Heart right ventricle (tissue), 16 donors: ENCODE results near the gene ELF5. TPM values are rescaled to one million over a fixed set of nuclear protein-coding genes. Genes with fewer than 3 reads are reported as not detected.
A peak's percentile ranks its signal among the peaks of the same experiment; 100 is the strongest.

Experiments used
- ATAC-seq, 8 donors: fragments of 200-7000 bp; cut with Tn5 transposase; one replicate each; pipeline ENCODE4 v1.9.1; 2020; ENCODE audit warnings: mild to moderate bottlenecking in 8 of 8, moderate library complexity in 8 of 8, moderate number of reproducible peaks in 1 of 8
- DNase-seq, 2 donors: peaks; one replicate each; pipeline ENCODE4 v3.0.0-alpha.2; 2020
- H3K27ac ChIP-seq, 10 donors: fragments of 200-600 bp; sonication (generic) in 2 of 10; one replicate each; pipeline versions ENCODE4 v1.5.0 to v1.8.0; 2020 to 2022; ENCODE audit warnings: mild to moderate bottlenecking in 3 of 10
- H3K27me3 ChIP-seq, 7 donors: fragments of 200-600 bp; one replicate each; pipeline ENCODE4 v1.8.0; 2021 to 2022; ENCODE audit warnings: mild to moderate bottlenecking in 2 of 7
- H3K36me3 ChIP-seq, 9 donors: fragments of 200-600 bp; sonication (generic) in 1 of 9; one replicate each; pipeline versions ENCODE4 v1.5.0 to v1.8.0; 2020 to 2022; ENCODE audit warnings: mild to moderate bottlenecking in 2 of 9
- H3K4me1 ChIP-seq, 9 donors: fragments of 200-600 bp; sonication (generic) in 1 of 9; one replicate each; pipeline versions ENCODE4 v1.5.0 to v1.8.0; 2020 to 2022; ENCODE audit warnings: mild to moderate bottlenecking in 4 of 9
- H3K4me3 ChIP-seq, 10 donors: fragments of 200-600 bp; sonication (generic) in 2 of 10; one replicate each; pipeline versions ENCODE4 v1.5.0 to v1.8.0; 2020 to 2022; ENCODE audit warnings: mild to moderate bottlenecking in 7 of 10, moderate library complexity in 2 of 10
- H3K9me3 ChIP-seq, 11 donors: fragments of 200-600 bp in 10 of 11; sonication (generic) in 2 of 11; one replicate each; pipeline versions ENCODE4 v1.5.0 to v1.8.0; 2013 to 2022; ENCODE audit warnings: mild to moderate bottlenecking in 2 of 11, control low read depth in 1 of 11, moderate library complexity in 1 of 11
- WGBS, 2 donors: extraction: QIAGEN DNeasy Blood & Tissue Kit; methylation state at CpG; one replicate each; pipeline ENCODE4 v1.1.7; 2013; ENCODE audit warnings: inconsistent platforms in 1 of 2; 5-methylcytosine and 5-hydroxymethylcytosine counted together
- intact Hi-C, 10 donors: fragments of 100-400 bp; cut with DNase I; formaldehyde crosslinking; loops; one replicate each; pipeline versions ENCODE4 v1.11.1 to v1.14.2; 2022
- polyA plus RNA-seq, 2 donors: library from polyadenylated mRNA; stranded (reverse); fragments of 200-250 nt; gene quantifications; one replicate each; pipeline ENCODE4 v1.2.3, GENCODE V29; 2013
- total RNA-seq, 10 donors: library from RNA; stranded (reverse); fragmentation: NEBNext Ultra II Directional in 3 of 10; extraction: Animal tissue kit (Norgen Biotek cat#: 25700) in 3 of 10; gene quantifications; one replicate each; pipeline versions ENCODE4 v1.2.1 to v1.2.4, GENCODE V29; 2021 to 2023
- TF ChIP-seq, protein P1 (sequence below), 9 donors: fragments of 200-600 bp; sonication (generic) in 2 of 9; IDR thresholded peaks; one replicate each; pipeline versions ENCODE4 v1.5.0 to v1.8.0; 2021 to 2022; ENCODE audit warnings: antibody characterized with exemption in 9 of 9, mild to moderate bottlenecking in 5 of 9, moderate library complexity in 1 of 9
- donor health status: Arrhythmogenic right ventricular cardiomyopathy.
- donor health status: ischemic (EF 13 %, LVEDD 7.1; RV severe dilation, severe dysfunction).
- donor health status: healthy with polysubstance abuse.
- donor health status: DM: no; HTN: yes; CAD: no.
- donor health status: DM: no; HTN: no; CAD: no.
- donor health status: ischemic (EF 25% LVEDD 6.9; RV normal size, moderate dysfunction).
- donor health status: ischemic (EF 25% LVEDD 5.7; RV mildly dilated, moderate dysfunction).
- donor health status: healthy.
- donor health status: DM: yes; HTN: yes; CAD: no.
- donor health status: Ischemic cardiomyopathy.
- donor health status: ischemic (EF 35%, LVEDD 5.7; RV mildly dilated, moderate dysfunction).
- donor health status: nonischemic (EF 11% LVEDD 7.7; RV severe dilation, severe dysfunction).
- donor health status: DM: yes; HTN: yes; CAD: no.
- donor health status: PGD.
- donor health status: ischemic (EF 29% LVEDD 5.4; RV normal size, mild dysfunction).
- donor health status: nonischemic (EF 23%, LVEDD 6.1; RV moderate dilation, normal function).

Gene ELF5
- total and polyA plus RNA-seq, 12 donors = not detected

DNA sequence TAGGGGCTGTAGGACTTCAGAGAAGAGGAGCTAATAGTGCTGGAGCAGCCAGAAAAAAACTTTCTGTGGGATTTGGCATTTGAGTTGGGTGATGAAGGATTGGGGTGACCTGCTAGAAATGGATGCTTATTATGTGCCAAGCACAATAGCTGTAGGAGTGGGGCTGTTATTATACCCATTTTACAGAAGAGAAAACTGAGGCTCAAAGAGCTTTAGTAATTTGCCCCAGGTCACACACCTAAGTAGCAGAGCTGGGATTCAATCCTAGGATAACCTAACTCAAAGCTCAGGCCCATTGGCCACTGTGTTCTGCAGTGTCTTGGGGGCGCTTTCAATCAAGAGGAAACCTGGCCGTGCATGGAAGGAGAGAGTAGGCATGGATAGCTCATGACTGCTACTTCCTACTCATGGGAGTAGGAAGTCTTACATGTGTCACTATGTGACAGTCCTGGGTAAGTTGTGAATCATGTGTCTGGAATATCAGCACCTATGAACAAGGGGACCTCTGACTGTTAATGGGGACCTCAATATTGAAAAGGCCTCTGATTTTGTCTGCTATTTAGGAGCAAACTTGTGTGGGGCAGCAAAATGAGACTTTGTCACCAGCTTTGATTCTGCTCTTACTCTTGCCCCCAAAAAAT lies 6.1 kb upstream of the ELF5 start:
- Histone ChIP-seq H3K27me3 (peaks cover 0 to 10% (median 3%) of the 10 kb centered on the region in 7 donors), H3K9me3 (no peaks in the 10 kb centered on the region), H3K4me3 (no peak overlapping the region), H3K4me1 (no peaks in the 10 kb centered on the region), H3K27ac (no peak overlapping the region), H3K36me3 (no peaks in the 10 kb centered on the region)
- TF ChIP-seq, protein P1, sequence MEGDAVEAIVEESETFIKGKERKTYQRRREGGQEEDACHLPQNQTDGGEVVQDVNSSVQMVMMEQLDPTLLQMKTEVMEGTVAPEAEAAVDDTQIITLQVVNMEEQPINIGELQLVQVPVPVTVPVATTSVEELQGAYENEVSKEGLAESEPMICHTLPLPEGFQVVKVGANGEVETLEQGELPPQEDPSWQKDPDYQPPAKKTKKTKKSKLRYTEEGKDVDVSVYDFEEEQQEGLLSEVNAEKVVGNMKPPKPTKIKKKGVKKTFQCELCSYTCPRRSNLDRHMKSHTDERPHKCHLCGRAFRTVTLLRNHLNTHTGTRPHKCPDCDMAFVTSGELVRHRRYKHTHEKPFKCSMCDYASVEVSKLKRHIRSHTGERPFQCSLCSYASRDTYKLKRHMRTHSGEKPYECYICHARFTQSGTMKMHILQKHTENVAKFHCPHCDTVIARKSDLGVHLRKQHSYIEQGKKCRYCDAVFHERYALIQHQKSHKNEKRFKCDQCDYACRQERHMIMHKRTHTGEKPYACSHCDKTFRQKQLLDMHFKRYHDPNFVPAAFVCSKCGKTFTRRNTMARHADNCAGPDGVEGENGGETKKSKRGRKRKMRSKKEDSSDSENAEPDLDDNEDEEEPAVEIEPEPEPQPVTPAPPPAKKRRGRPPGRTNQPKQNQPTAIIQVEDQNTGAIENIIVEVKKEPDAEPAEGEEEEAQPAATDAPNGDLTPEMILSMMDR (IDR thresholded peaks at IDR 0.05) = no peak
- DNase-seq (no peak), ATAC-seq (no peak)
- intact Hi-C loops = loop anchor here in 2 of 10 donors (10.0 kb wide), 2 partner anchors 375 to 875 kb away; no protein-coding TSS in a partner anchor
- 80 to 84% methylated on average over 2 of the region's 2 CpGs for WGBS, 2 donors

DNA sequence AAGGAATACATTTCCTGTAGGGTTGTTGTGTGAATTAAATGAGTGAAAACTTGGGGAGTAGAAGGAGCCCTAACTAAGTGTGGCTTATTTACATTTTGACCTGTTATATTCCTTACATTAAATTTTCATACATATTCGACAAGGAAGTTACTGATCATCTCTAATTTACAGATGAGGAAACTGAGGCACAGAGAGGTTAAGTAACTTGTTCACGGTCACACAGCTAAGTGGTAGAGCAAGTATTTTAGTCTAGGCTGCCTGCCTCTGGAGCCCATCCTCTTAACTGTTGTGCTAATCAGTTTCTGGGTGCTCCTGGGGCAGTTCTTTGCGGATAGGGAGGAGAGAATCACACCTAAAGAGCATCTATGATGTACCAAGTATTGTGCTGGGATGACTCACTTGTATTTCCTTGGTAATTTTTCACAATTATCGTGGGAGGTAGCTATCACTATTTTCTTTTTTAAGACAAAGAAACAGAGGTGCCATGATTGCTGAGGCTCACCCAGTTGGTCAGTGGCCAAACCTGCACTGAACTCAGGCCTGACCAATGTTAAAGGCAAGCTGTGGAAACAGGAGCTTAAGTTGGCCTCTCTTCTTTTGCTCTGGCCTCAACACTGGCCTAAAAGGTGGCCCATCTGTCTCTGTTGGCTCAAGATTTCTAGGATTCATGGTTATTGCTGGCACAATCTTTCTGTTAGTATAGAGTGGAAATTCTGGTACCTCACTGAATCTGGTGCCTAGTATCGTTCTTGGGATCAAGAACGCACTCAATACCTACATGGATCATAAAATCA lies 2.9 kb upstream of the ELF5 start:
- WGBS, 2 donors = 85 to 88% methylated on average over 6 of the region's 6 CpGs
- ATAC-seq (no peak), DNase-seq (no peak)
- no peaks in the 10 kb centered on the region for H3K9me3 ChIP-seq
- no peak overlapping the region for H3K27ac ChIP-seq
- TF ChIP-seq, protein P1 (IDR thresholded peaks at IDR 0.05) = no peak
- intact Hi-C loops = loop anchor here in 2 of 10 donors (10.0 kb wide), 2 partner anchors 378 to 878 kb away; no protein-coding TSS in a partner anchor
- no peaks in the 10 kb centered on the region for H3K4me1 ChIP-seq
- no peak overlapping the region for H3K4me3 ChIP-seq
- no peaks in the 10 kb centered on the region for H3K36me3 ChIP-seq
- H3K27me3 ChIP-seq = peaks cover 0 to 5% (median 0%) of the 10 kb centered on the region in 7 donors

DNA sequence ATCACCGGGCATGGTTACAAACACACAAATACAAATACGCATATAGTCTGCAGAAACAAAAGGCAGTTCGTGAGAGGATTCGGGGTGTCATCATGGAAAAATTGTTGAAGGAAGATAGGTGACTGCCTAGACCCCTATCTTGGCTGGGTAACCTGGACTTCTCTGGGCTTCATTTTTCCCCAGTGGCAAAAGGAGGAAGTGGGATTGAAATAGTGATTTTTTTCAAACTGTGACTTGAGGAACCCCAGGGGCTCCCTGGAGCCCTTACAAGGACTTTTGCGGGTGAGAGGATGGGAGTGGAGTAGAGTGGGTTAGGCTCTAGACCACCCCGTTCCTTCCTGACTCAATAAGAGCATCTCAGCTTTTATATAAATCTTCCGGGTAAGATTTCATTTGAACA lies 1.0 kb upstream of the ELF5 start:
- no peak for ATAC-seq
- no peaks in the 10 kb centered on the region for H3K36me3 ChIP-seq
- no peaks in the 10 kb centered on the region for H3K9me3 ChIP-seq
- H3K4me1 ChIP-seq = peaks cover 0 to 4% (median 0%) of the 10 kb centered on the region in 9 donors
- intact Hi-C loops = loop anchor here in 2 of 10 donors (5.0 to 10.0 kb wide), 3 partner anchors 380 to 880 kb away; no protein-coding TSS in a partner anchor
- H3K27ac ChIP-seq = no peak overlapping the region
- TF ChIP-seq, protein P1 (IDR thresholded peaks at IDR 0.05) = no peak
- no peak for DNase-seq
- no peak overlapping the region for H3K4me3 ChIP-seq
- H3K27me3 ChIP-seq = peaks cover 0 to 5% (median 0%) of the 10 kb centered on the region in 7 donors
- WGBS, 2 donors = 82 to 85% methylated on average over 7 of the region's 7 CpGs

DNA sequence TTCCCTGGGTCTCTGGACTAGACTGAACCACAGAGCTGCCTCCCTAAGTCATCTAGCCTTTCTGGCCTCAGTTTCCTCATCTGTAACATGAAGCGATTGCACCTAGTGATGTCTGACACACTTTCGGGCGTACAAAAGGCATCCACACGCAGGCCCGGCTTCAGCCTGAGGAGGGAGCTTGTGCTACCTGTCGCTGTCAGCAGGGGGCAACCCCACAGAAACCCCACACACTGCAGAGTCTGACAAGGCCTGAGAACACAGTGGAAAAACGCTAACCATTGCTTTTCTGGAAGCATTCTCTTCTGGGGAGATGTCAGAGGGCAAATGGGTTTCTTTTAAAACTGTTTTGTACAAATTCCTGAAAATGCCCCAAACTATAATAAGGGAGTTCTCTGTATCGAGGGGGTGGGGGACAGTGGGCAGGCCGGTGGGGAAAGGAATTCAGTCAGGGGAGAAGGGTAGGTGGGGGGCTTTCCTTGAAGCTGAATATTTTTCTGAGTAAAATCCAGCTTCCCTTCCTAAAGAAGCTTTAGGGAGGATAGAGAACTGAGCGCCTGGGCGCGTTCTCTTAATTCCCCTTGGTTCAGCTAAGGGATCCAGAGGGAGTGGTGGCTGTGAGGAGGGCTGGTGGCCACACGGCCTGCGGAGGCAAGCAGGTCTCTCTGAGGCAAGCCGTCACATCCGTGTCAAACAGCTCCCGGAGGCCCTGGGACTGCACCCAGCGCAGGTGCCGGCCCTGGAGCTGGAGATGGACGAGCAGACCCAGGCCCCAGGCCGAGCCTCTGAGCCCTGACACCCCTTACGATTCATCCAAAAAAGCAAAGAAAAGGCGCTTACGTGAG lies 533 bp downstream of the ELF5 start:
- Histone ChIP-seq H3K4me3 (no peak overlapping the region), H3K27me3 (peaks cover 0 to 5% (median 0%) of the 10 kb centered on the region in 7 donors), H3K36me3 (no peaks in the 10 kb centered on the region), H3K27ac (no peak overlapping the region), H3K9me3 (no peaks in the 10 kb centered on the region), H3K4me1 (peaks cover 0 to 12% (median 0%) of the 10 kb centered on the region in 9 donors)
- WGBS, 2 donors = 70 to 71% methylated on average over 24 of the region's 24 CpGs
- ATAC-seq = peak in 6 of 8 donors; percentile 62 to 85 (median 69)
- TF ChIP-seq, protein P1 (IDR thresholded peaks at IDR 0.05) = peak; percentile 5 to 74 (median 58)
- DNase-seq = peak; percentile 21 to 31
- intact Hi-C loops = loop anchor here in 2 of 10 donors (5.0 to 10.0 kb wide), 3 partner anchors 382 to 882 kb away; no protein-coding TSS in a partner anchor
